Upper lobe of left lung (tissue), 6 donors: Measurements from ENCODE around the gene THRA. TPM values are rescaled to one million over a fixed set of nuclear protein-coding genes. Genes with fewer than 3 reads are reported as not detected.

Source experiments
- ATAC-seq, 2 donors: fragments of 200-7000 bp; cut with Tn5 transposase; one replicate each; pipeline ENCODE4 v1.9.1; 2022; ENCODE audit warnings: mild to moderate bottlenecking in 2 of 2, moderate library complexity in 2 of 2; ENCODE audit not compliant: low FRiP score in 2 of 2
- DNase-seq, 2 donors: peaks; one replicate each; pipeline ENCODE4 v3.0.0-alpha.2; 2019 to 2020
- H3K27ac ChIP-seq, 4 donors: fragments of 200-600 bp; sonication (generic); one replicate each; pipeline ENCODE4 v1.5.1; 2016 to 2019
- H3K27me3 ChIP-seq, 4 donors: fragments of 200-600 bp; sonication (generic); one replicate each; pipeline ENCODE4 v1.5.1; 2017 to 2019
- H3K36me3 ChIP-seq, 4 donors: fragments of 200-600 bp; sonication (generic); one replicate each; pipeline ENCODE4 v1.5.1; 2016 to 2019
- H3K4me1 ChIP-seq, 4 donors: fragments of 200-600 bp; sonication (generic); one replicate each; pipeline ENCODE4 v1.5.1; 2018 to 2019
- H3K4me3 ChIP-seq, 4 donors: fragments of 200-600 bp; sonication (generic); one replicate each; pipeline ENCODE4 v1.5.1; 2017 to 2019; ENCODE audit warnings: mild to moderate bottlenecking in 2 of 4, moderate library complexity in 1 of 4
- H3K9me3 ChIP-seq, 4 donors: fragments of 200-600 bp; sonication (generic); one replicate each; pipeline ENCODE4 v1.5.1; 2018 to 2019
- CTCF ChIP-seq, 6 experiments: fragments of 450-650 bp in 4 of 6; fragments of 200-600 bp in 2 of 6; sonication (generic) in 2 of 6; IDR thresholded peaks; one replicate each; pipeline ENCODE4 v1.5.1; 2016 to 2019; ENCODE audit warnings: antibody characterized with exemption in 6 of 6
- EP300 ChIP-seq, 4 donors: sonication (generic); formaldehyde crosslinking; IDR thresholded peaks; one replicate each; pipeline ENCODE4 v1.5.1; 2017; ENCODE audit warnings: antibody characterized with exemption in 4 of 4, control low read depth in 2 of 4
- POLR2A ChIP-seq, 4 donors: fragments of 450-650 bp; IDR thresholded peaks; one replicate each; pipeline ENCODE4 v1.5.1; 2016 to 2017; ENCODE audit warnings: antibody characterized with exemption in 4 of 4, mild to moderate bottlenecking in 2 of 4
- POLR2AphosphoS5 ChIP-seq, 2 donors: sonication (generic); formaldehyde crosslinking; IDR thresholded peaks; one replicate each; pipeline ENCODE4 v1.5.1; 2017; ENCODE audit warnings: antibody characterized with exemption in 2 of 2
- WGBS, 2 donors: methylation state at CpG; one replicate each; pipeline ENCODE4 v1.1.5; 2017 to 2018; 5-methylcytosine and 5-hydroxymethylcytosine counted together
- total RNA-seq, 6 donors: library from RNA; depleted of rRNA in 4 of 6; stranded (reverse); fragments of >200 nt in 4 of 6; gene quantifications; one replicate each; pipeline versions ENCODE4 v1.1.0 to v1.2.1, GENCODE V29; 2016 to 2021
- donor health status: DM: no; HTN: no; CAD: no; lungs with moderate emphysema.
- donor health status: DM: no; HTN: yes; CAD: no; lungs with severe emphysema.

Gene THRA
- total RNA-seq, 6 donors from 2014 or later = 31.0 to 55.3 (median 49.9) TPM

- H3K27ac ChIP-seq = peak overlapping the region; percentile 97 to 100 (median 98)
- peak in 1 of 2 donors; percentile 46 for DNase-seq
- peaks cover 22 to 34% (median 28%) of the 10 kb centered on the region in 4 donors for H3K4me1 ChIP-seq
- peaks cover 4 to 29% (median 13%) of the 10 kb centered on the region in 4 donors for H3K36me3 ChIP-seq
- H3K9me3 ChIP-seq = no peaks in the 10 kb centered on the region
- WGBS, 2 donors = 0 to 2% methylated on average over 27 to 40 of the region's 43 CpGs
- peak overlapping the region; percentile 72 to 100 (median 84) for H3K4me3 ChIP-seq
- peak in 1 of 4 donors; percentile 16 for TF ChIP-seq POLR2A (IDR thresholded peaks at IDR 0.05)
- no peak for TF ChIP-seq POLR2AphosphoS5 (IDR thresholded peaks at IDR 0.05)
- no peak for TF ChIP-seq EP300 (IDR thresholded peaks at IDR 0.05)
- peak in 3 of 6 experiments; percentile 10 to 23 (median 20) for TF ChIP-seq CTCF (IDR thresholded peaks at IDR 0.05)
- ATAC-seq = peak; percentile 33 to 38
- H3K27me3 ChIP-seq = no peaks in the 10 kb centered on the region
These were observed 60.4 kb downstream of the THRA start for GRCh38 chr17:40122999-40123810.

- peak overlapping the region; percentile 97 to 100 (median 98) for H3K27ac ChIP-seq
- no peak for TF ChIP-seq POLR2AphosphoS5 (IDR thresholded peaks at IDR 0.05)
- no peak for TF ChIP-seq EP300 (IDR thresholded peaks at IDR 0.05)
- no peak for TF ChIP-seq POLR2A (IDR thresholded peaks at IDR 0.05)
- TF ChIP-seq CTCF (IDR thresholded peaks at IDR 0.05) = no peak
- ATAC-seq (no peak), DNase-seq (no peak)
- H3K4me3 ChIP-seq = peak overlapping the region; percentile 72 to 100 (median 84)
- no peaks in the 10 kb centered on the region for H3K27me3 ChIP-seq
- no peaks in the 10 kb centered on the region for H3K9me3 ChIP-seq
- H3K4me1 ChIP-seq = peaks cover 22 to 34% (median 28%) of the 10 kb centered on the region in 4 donors
- peaks cover 7 to 35% (median 16%) of the 10 kb centered on the region in 4 donors for H3K36me3 ChIP-seq
- WGBS, 2 donors = 0% methylated on average over 2 of the region's 2 CpGs
These were observed 61.0 kb downstream of the THRA start for GRCh38 chr17:40123811-40124114.

- Histone ChIP-seq H3K27me3 (no peaks in the 10 kb centered on the region), H3K36me3 (peaks cover 12 to 42% (median 22%) of the 10 kb centered on the region in 4 donors), H3K9me3 (no peaks in the 10 kb centered on the region), H3K4me1 (peaks cover 22 to 34% (median 28%) of the 10 kb centered on the region in 4 donors), H3K4me3 (peak overlapping the region; percentile 72 to 100 (median 84)), H3K27ac (peak overlapping the region; percentile 97 to 100 (median 98))
- DNase-seq (peak in 1 of 2 donors; percentile 36), ATAC-seq (no peak)
- WGBS, 2 donors = 4 to 7% methylated on average over 9 of the region's 9 CpGs
- TF ChIP-seq EP300 (IDR thresholded peaks at IDR 0.05) = no peak
- TF ChIP-seq POLR2AphosphoS5 (IDR thresholded peaks at IDR 0.05) = no peak
These were observed 61.7 kb downstream of the THRA start for GRCh38 chr17:40124279-40125141.

GRCh38 chr17:40129498-40129897, 66.7 kb downstream of the THRA start:
- peaks cover 12 to 25% (median 17%) of the 10 kb centered on the region in 4 donors for H3K4me1 ChIP-seq
- H3K27ac ChIP-seq = peak overlapping the region in 2 of 4 donors; percentile 81 to 88
- H3K27me3 ChIP-seq = no peaks in the 10 kb centered on the region
- ATAC-seq = no peak
- no peak overlapping the region for H3K4me3 ChIP-seq
- TF ChIP-seq POLR2AphosphoS5 (IDR thresholded peaks at IDR 0.05) = no peak
- TF ChIP-seq EP300 (IDR thresholded peaks at IDR 0.05) = no peak
- no peak for TF ChIP-seq CTCF (IDR thresholded peaks at IDR 0.05)
- TF ChIP-seq POLR2A (IDR thresholded peaks at IDR 0.05) = no peak
- WGBS, 2 donors = 87 to 91% methylated on average over 5 of the region's 5 CpGs
- DNase-seq = no peak
- peaks cover 28 to 90% (median 56%) of the 10 kb centered on the region in 4 donors for H3K36me3 ChIP-seq
- no peaks in the 10 kb centered on the region for H3K9me3 ChIP-seq
